ENCODE measurements around the gene TOMM70. TPM values are rescaled to one million over a fixed set of nuclear protein-coding genes. Genes with fewer than 3 reads are reported as not detected.
"Not testable (repeated sequence)": the region's sequence is repeated elsewhere in the genome, so short reads cannot be mapped to it uniquely, and the experiment has no call there.

The TOMM70 gene
- total and polyA plus RNA-seq, 12 donors, result 11.4 to 95.2 (median 39.8) TPM

GRCh38 chr3:100331660-100332059 is 69.2 kb downstream of the TOMM70 start:
- no peaks in the 10 kb centered on the region for H3K36me3 ChIP-seq (replicated peaks in 1 of 2)
- no peaks in the 10 kb centered on the region for H3K9me3 ChIP-seq (replicated peaks in 1 of 3)
- no peaks in the 10 kb centered on the region for H3K27me3 ChIP-seq
- WGBS, 4 donors, result 92 to 98% (median 93%) methylated on average over 4 of the region's 4 CpGs
- H3K27ac ChIP-seq, result no peak overlapping the region
- peaks cover 0 to 19% of the 10 kb centered on the region in 2 donors for H3K4me1 ChIP-seq (replicated peaks in 1 of 2)
- intact Hi-C loops (cut with DNase I), result no loop called here
- H3K4me3 ChIP-seq, result no peak overlapping the region
- no peak for DNase-seq
- TF ChIP-seq, protein P1, sequence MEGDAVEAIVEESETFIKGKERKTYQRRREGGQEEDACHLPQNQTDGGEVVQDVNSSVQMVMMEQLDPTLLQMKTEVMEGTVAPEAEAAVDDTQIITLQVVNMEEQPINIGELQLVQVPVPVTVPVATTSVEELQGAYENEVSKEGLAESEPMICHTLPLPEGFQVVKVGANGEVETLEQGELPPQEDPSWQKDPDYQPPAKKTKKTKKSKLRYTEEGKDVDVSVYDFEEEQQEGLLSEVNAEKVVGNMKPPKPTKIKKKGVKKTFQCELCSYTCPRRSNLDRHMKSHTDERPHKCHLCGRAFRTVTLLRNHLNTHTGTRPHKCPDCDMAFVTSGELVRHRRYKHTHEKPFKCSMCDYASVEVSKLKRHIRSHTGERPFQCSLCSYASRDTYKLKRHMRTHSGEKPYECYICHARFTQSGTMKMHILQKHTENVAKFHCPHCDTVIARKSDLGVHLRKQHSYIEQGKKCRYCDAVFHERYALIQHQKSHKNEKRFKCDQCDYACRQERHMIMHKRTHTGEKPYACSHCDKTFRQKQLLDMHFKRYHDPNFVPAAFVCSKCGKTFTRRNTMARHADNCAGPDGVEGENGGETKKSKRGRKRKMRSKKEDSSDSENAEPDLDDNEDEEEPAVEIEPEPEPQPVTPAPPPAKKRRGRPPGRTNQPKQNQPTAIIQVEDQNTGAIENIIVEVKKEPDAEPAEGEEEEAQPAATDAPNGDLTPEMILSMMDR (IDR thresholded peaks at IDR 0.05), result no peak
- TF ChIP-seq POLR2A (IDR thresholded peaks at IDR 0.05), result no peak

- H3K9me3 ChIP-seq (replicated peaks in 1 of 3), result no peaks in the 10 kb centered on the region
- no peaks in the 10 kb centered on the region for H3K27me3 ChIP-seq
- WGBS, 4 donors, result 93 to 97% (median 95%) methylated on average over 5 of the region's 5 CpGs
- H3K36me3 ChIP-seq (replicated peaks in 1 of 2), result no peaks in the 10 kb centered on the region
- no peak for DNase-seq
- TF ChIP-seq POLR2A (IDR thresholded peaks at IDR 0.05), result no peak
- TF ChIP-seq, protein P1 (IDR thresholded peaks at IDR 0.05), result no peak
- H3K27ac ChIP-seq, result no peak overlapping the region
- intact Hi-C loops (cut with DNase I), result no loop called here
- H3K4me1 ChIP-seq (replicated peaks in 1 of 2), result peaks cover 0 to 15% of the 10 kb centered on the region in 2 donors
- H3K4me3 ChIP-seq, result no peak overlapping the region
Measured at GRCh38 chr3:100330651-100331050, 70.2 kb downstream of the TOMM70 start.

DNA sequence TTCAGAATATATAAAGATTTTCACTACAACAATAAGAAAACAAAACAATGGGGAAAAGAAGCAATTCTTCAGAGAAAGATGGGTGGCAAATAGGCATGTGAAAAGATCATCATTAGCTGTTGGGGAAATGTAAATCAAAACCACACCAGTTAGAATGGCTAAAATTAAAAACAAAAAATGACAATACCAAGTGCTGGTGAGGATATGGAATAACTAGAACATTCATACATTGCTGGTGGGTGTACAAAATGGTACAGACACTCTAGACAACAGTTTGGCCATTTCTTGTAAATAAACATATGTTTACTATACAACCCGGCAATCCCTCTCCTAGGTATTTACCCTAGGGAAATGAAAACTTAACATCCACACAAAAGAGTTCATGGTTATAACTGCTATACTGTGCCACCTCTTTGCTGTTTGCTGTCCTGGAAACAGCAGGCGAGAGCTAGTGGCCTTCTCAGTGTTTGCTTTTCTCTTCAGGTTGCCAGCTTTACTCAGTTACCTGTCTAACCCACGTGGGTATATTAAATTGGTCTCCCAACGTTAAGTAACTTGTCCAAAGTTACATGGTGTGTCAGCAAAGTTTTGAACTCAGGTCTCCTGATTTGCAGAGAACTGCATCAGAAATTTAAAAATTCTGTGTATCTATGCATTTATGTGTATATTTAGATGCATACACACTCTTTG is 70.9 kb downstream of the TOMM70 start:
- Histone ChIP-seq H3K27ac (no peak overlapping the region), H3K4me1 (replicated peaks in 1 of 2) (peaks cover 0 to 8% of the 10 kb centered on the region in 2 donors), H3K4me3 (no peak overlapping the region), H3K27me3 (no peaks in the 10 kb centered on the region), H3K36me3 (replicated peaks in 1 of 2) (no peaks in the 10 kb centered on the region), H3K9me3 (replicated peaks in 1 of 3) (no peaks in the 10 kb centered on the region)
- DNase-seq, result no peak
- intact Hi-C loops (cut with DNase I), result no loop called here
- 88 to 96% (median 90%) methylated on average over 4 of the region's 4 CpGs for WGBS, 4 donors
- TF ChIP-seq, protein P1 (IDR thresholded peaks at IDR 0.05), result no peak
- TF ChIP-seq POLR2A (IDR thresholded peaks at IDR 0.05), result no peak

GRCh38 chr3:100327377-100327776 is 73.5 kb downstream of the TOMM70 start:
- H3K4me3 ChIP-seq; H3K9me3 ChIP-seq (replicated peaks in 1 of 3); H3K27ac ChIP-seq; intact Hi-C loops (cut with DNase I); DNase-seq; H3K27me3 ChIP-seq; H3K4me1 ChIP-seq (replicated peaks in 1 of 2); H3K36me3 ChIP-seq (replicated peaks in 1 of 2): not testable (repeated sequence)
- 95 to 99% (median 97%) methylated on average over 5 of the region's 5 CpGs for WGBS, 4 donors

GRCh38 chr3:100325827-100326226 is 75.1 kb downstream of the TOMM70 start:
- intact Hi-C loops (cut with DNase I), result no loop called here
- TF ChIP-seq, protein P1 (IDR thresholded peaks at IDR 0.05), result no peak
- no peak for TF ChIP-seq POLR2A (IDR thresholded peaks at IDR 0.05)
- no peak for DNase-seq
- H3K36me3 ChIP-seq (replicated peaks in 1 of 2), result peaks cover 0 to 3% of the 10 kb centered on the region in 2 donors
- no peaks in the 10 kb centered on the region for H3K4me1 ChIP-seq (replicated peaks in 1 of 2)
- no peaks in the 10 kb centered on the region for H3K27me3 ChIP-seq
- no peak overlapping the region for H3K4me3 ChIP-seq
- no peaks in the 10 kb centered on the region for H3K9me3 ChIP-seq (replicated peaks in 1 of 3)
- H3K27ac ChIP-seq, result no peak overlapping the region

All from adrenal gland (tissue), 12 donors.